Stimulated activated CD4-positive, alpha-beta T cell treated with anti-CD3 and anti-CD28 coated beads, TNF-alpha, amount 100 ng/mL, for 24 hours (primary cell): Measurements from ENCODE around the gene GPC5.
"Not testable (repeated sequence)": the region's sequence is repeated elsewhere in the genome, so short reads cannot be mapped to it uniquely, and the experiment has no call there.

ENCODE experiments used
- DNase-seq, 3 experiments: peaks; one replicate each; pipeline ENCODE4 v3.0.0-alpha.2; 2020; ENCODE audit warnings: low read depth in 3 of 3

Gene GPC5

GRCh38 chr13:92538164-92538563, 1139.7 kb downstream of the GPC5 start:
- no peak for DNase-seq

GRCh38 chr13:92539148-92539547, 1140.7 kb downstream of the GPC5 start:
- not testable (repeated sequence) for DNase-seq

- DNase-seq, result no peak
These were observed 1148.8 kb downstream of the GPC5 start for GRCh38 chr13:92547266-92547665.

GRCh38 chr13:92549276-92549675, 1150.9 kb downstream of the GPC5 start:
- DNase-seq, result no peak

GRCh38 chr13:92553470-92554114, 1155.2 kb downstream of the GPC5 start:
- no peak for DNase-seq

GRCh38 chr13:92560883-92561282, 1162.5 kb downstream of the GPC5 start:
- DNase-seq, result no peak

- no peak for DNase-seq
These were observed 1166.5 kb downstream of the GPC5 start for GRCh38 chr13:92564942-92565341.

GRCh38 chr13:92566767-92567166, 1168.3 kb downstream of the GPC5 start:
- no peak for DNase-seq

- DNase-seq, result no peak
These were observed 1173.8 kb downstream of the GPC5 start for GRCh38 chr13:92572190-92572589.

GRCh38 chr13:92573467-92574057, 1175.1 kb downstream of the GPC5 start:
- no peak for DNase-seq

GRCh38 chr13:92574499-92574898, 1176.1 kb downstream of the GPC5 start:
- no peak for DNase-seq

- no peak for DNase-seq
These were observed 1177.4 kb downstream of the GPC5 start for GRCh38 chr13:92575777-92576176.

GRCh38 chr13:92578358-92578757, 1179.9 kb downstream of the GPC5 start:
- DNase-seq, result no peak

- no peak for DNase-seq
These were observed 1191.5 kb downstream of the GPC5 start for GRCh38 chr13:92589955-92590354.

- DNase-seq, result no peak
These were observed 1192.1 kb downstream of the GPC5 start for GRCh38 chr13:92590503-92590908.

- DNase-seq, result no peak
These were observed 1192.7 kb downstream of the GPC5 start for GRCh38 chr13:92591117-92591516.

GRCh38 chr13:92592757-92593156, 1194.3 kb downstream of the GPC5 start:
- no peak for DNase-seq

GRCh38 chr13:92602560-92602959, 1204.1 kb downstream of the GPC5 start:
- DNase-seq, result no peak

GRCh38 chr13:92609376-92609775, 1211.0 kb downstream of the GPC5 start:
- DNase-seq, result no peak

- DNase-seq, result no peak
These were observed 1214.5 kb downstream of the GPC5 start for GRCh38 chr13:92612892-92613291.

GRCh38 chr13:92613921-92614320, 1215.5 kb downstream of the GPC5 start:
- no peak for DNase-seq

- DNase-seq, result no peak
These were observed 1223.6 kb downstream of the GPC5 start for GRCh38 chr13:92621985-92622384.

- DNase-seq, result no peak
These were observed 1224.5 kb downstream of the GPC5 start for GRCh38 chr13:92622905-92623304.

- no peak for DNase-seq
These were observed 1227.9 kb downstream of the GPC5 start for GRCh38 chr13:92626274-92626673.
